ENCODE measurements around the gene FOXP1. TPM values are rescaled to one million over a fixed set of nuclear protein-coding genes. Genes with fewer than 3 reads are reported as not detected.

FOXP1 gene
- total RNA-seq, 2 experiments from 2014 or later: 108 to 153 TPM

GRCh38 chr3:71061037-71061436 is 522.5 kb downstream of the FOXP1 start:
- no peak overlapping the region for H3K4me3 Mint-ChIP-seq
- DNase-seq: no peak
- H3K27me3 Mint-ChIP-seq: no peaks in the 10 kb centered on the region
- CTCF ChIA-PET: interaction anchor here (0.7 to 2.3 kb wide), 10 partner anchors 8 to 365 kb away, joined by 3 to 9 read pairs (median 4); no protein-coding TSS in a partner anchor
- H3K27ac Mint-ChIP-seq: no peak overlapping the region
- intact Hi-C loops (cut with DNase I, micrococcal nuclease): loop anchor here (5.0 to 10.0 kb wide), 7 partner anchors 204 to 1976 kb away; partner anchors contain the start of genes ARL6IP5 (in 1 of the 2) and UBA3 (in 1 of the 2)
- H3K4me1 Mint-ChIP-seq: peaks cover 65% of the 10 kb centered on the region
- no peaks in the 10 kb centered on the region for H3K9me3 Mint-ChIP-seq (ENCODE audit: low read depth)
- POLR2A ChIA-PET: interaction anchor here (1.0 kb wide), 1 partner anchor 10 kb away, joined by 3 read pairs; no protein-coding TSS in a partner anchor
- peaks cover 19% of the 10 kb centered on the region for H3K36me3 Mint-ChIP-seq (ENCODE audit: low read depth)
- ATAC-seq: no peak

- POLR2A ChIA-PET: interaction anchor here (1.0 kb wide), 1 partner anchor 9 kb away, joined by 3 read pairs; no protein-coding TSS in a partner anchor
- intact Hi-C loops (cut with DNase I, micrococcal nuclease): loop anchor here (5.0 to 10.0 kb wide), 7 partner anchors 203 to 1976 kb away; partner anchors contain the start of genes ARL6IP5 (in 1 of the 2) and UBA3 (in 1 of the 2)
- no peak overlapping the region for H3K27ac Mint-ChIP-seq
- peaks cover 67% of the 10 kb centered on the region for H3K4me1 Mint-ChIP-seq
- H3K27me3 Mint-ChIP-seq: no peaks in the 10 kb centered on the region
- no peaks in the 10 kb centered on the region for H3K9me3 Mint-ChIP-seq (ENCODE audit: low read depth)
- ATAC-seq: no peak
- CTCF ChIA-PET: interaction anchor here (0.7 to 2.3 kb wide), 7 partner anchors 9 to 510 kb away, joined by 3 to 9 read pairs (median 4); no protein-coding TSS in a partner anchor
- no peak for DNase-seq
- H3K36me3 Mint-ChIP-seq (ENCODE audit: low read depth): peaks cover 24% of the 10 kb centered on the region
- H3K4me3 Mint-ChIP-seq: no peak overlapping the region
Observed at GRCh38 chr3:71060536-71060935, 523.0 kb downstream of the FOXP1 start.

- Mint-ChIP-seq H3K9me3 (ENCODE audit: low read depth) (no peaks in the 10 kb centered on the region), H3K27ac (peak overlapping the region; percentile 97), H3K27me3 (no peaks in the 10 kb centered on the region), H3K4me3 (peak overlapping the region; percentile 66), H3K36me3 (ENCODE audit: low read depth) (peaks cover 53% of the 10 kb centered on the region), H3K4me1 (peaks cover 97% of the 10 kb centered on the region)
- peak; percentile 80 for ATAC-seq
- intact Hi-C loops (cut with DNase I, micrococcal nuclease): loop anchor here (1.0 to 2.0 kb wide), 2 partner anchors 9 to 169 kb away; no protein-coding TSS in a partner anchor
- peak; percentile 42 for DNase-seq
- CTCF ChIA-PET: interaction anchor here (0.7 to 1.3 kb wide), 5 partner anchors 9 to 41 kb away, joined by 3 to 5 read pairs (median 4); no protein-coding TSS in a partner anchor
- POLR2A ChIA-PET: interaction anchor here (0.6 to 1.5 kb wide), 12 partner anchors 10 to 1790 kb away, joined by 3 to 9 read pairs (median 4); partner anchors contain the start of gene SHQ1
Observed at GRCh38 chr3:71057526-71057894, 526.0 kb downstream of the FOXP1 start.

GRCh38 chr3:71056327-71056726 is 527.2 kb downstream of the FOXP1 start:
- CTCF ChIA-PET: interaction anchor here (0.7 to 0.9 kb wide), 3 partner anchors 16 to 534 kb away, joined by 3 read pairs; no protein-coding TSS in a partner anchor
- peak overlapping the region; percentile 66 for H3K4me3 Mint-ChIP-seq
- no peaks in the 10 kb centered on the region for H3K9me3 Mint-ChIP-seq (ENCODE audit: low read depth)
- POLR2A ChIA-PET: interaction anchor here (0.6 to 1.5 kb wide), 2 partner anchors 12 to 71 kb away, joined by 3 to 7 read pairs; no protein-coding TSS in a partner anchor
- H3K27ac Mint-ChIP-seq: peak overlapping the region; percentile 97
- H3K36me3 Mint-ChIP-seq (ENCODE audit: low read depth): peaks cover 56% of the 10 kb centered on the region
- peaks cover 99% of the 10 kb centered on the region for H3K4me1 Mint-ChIP-seq
- no peaks in the 10 kb centered on the region for H3K27me3 Mint-ChIP-seq
- ATAC-seq: no peak
- intact Hi-C loops (cut with DNase I, micrococcal nuclease): loop anchor here in 1 of 2 experiments (2.0 kb wide), 1 partner anchor 170 kb away; no protein-coding TSS in a partner anchor
- no peak for DNase-seq

GRCh38 chr3:71055257-71056001 is 528.1 kb downstream of the FOXP1 start:
- Mint-ChIP-seq H3K27me3 (no peaks in the 10 kb centered on the region), H3K4me3 (peak overlapping the region; percentile 40), H3K4me1 (peaks cover 99% of the 10 kb centered on the region), H3K27ac (peak overlapping the region; percentile 97), H3K9me3 (ENCODE audit: low read depth) (no peaks in the 10 kb centered on the region), H3K36me3 (ENCODE audit: low read depth) (peaks cover 56% of the 10 kb centered on the region)
- ChIA-PET POLR2A (interaction anchor here (0.5 to 0.6 kb wide), 2 partner anchors 28 to 87 kb away, joined by 3 read pairs; no protein-coding TSS in a partner anchor), CTCF (interaction anchor here (0.5 to 1.5 kb wide), 6 partner anchors 8 to 1106 kb away, joined by 3 to 7 read pairs (median 3); no protein-coding TSS in a partner anchor)
- intact Hi-C loops (cut with DNase I, micrococcal nuclease): loop anchor here in 1 of 2 experiments (2.0 kb wide), 1 partner anchor 171 kb away; no protein-coding TSS in a partner anchor
- ATAC-seq (no peak), DNase-seq (no peak)

GRCh38 chr3:71054312-71054711 is 529.2 kb downstream of the FOXP1 start:
- H3K27ac Mint-ChIP-seq: peak overlapping the region; percentile 72
- POLR2A ChIA-PET: no interaction called here
- H3K36me3 Mint-ChIP-seq (ENCODE audit: low read depth): peaks cover 64% of the 10 kb centered on the region

GRCh38 chr3:71053495-71053894 is 530.0 kb downstream of the FOXP1 start:
- no peak for DNase-seq
- no peaks in the 10 kb centered on the region for H3K27me3 Mint-ChIP-seq
- peaks cover 72% of the 10 kb centered on the region for H3K36me3 Mint-ChIP-seq (ENCODE audit: low read depth)
- peak overlapping the region; percentile 63 for H3K27ac Mint-ChIP-seq
- intact Hi-C loops (cut with DNase I, micrococcal nuclease): no loop called here
- POLR2A ChIA-PET: interaction anchor here (0.6 kb wide), 1 partner anchor 401 kb away, joined by 4 read pairs; no protein-coding TSS in a partner anchor
- H3K4me1 Mint-ChIP-seq: peaks cover 100% of the 10 kb centered on the region
- ATAC-seq: no peak
- H3K9me3 Mint-ChIP-seq (ENCODE audit: low read depth): no peaks in the 10 kb centered on the region
- H3K4me3 Mint-ChIP-seq: no peak overlapping the region
- CTCF ChIA-PET: interaction anchor here (0.6 to 1.4 kb wide), 2 partner anchors 9 to 50 kb away, joined by 3 to 4 read pairs; no protein-coding TSS in a partner anchor

More at GRCh38 chr3:71054312-71054711, 529.2 kb downstream of the FOXP1 start:
- ATAC-seq: no peak
- intact Hi-C loops (cut with DNase I, micrococcal nuclease): no loop called here
- Mint-ChIP-seq H3K9me3 (ENCODE audit: low read depth) (no peaks in the 10 kb centered on the region), H3K27me3 (no peaks in the 10 kb centered on the region), H3K4me3 (no peak overlapping the region), H3K4me1 (peaks cover 99% of the 10 kb centered on the region)
- DNase-seq: no peak
- CTCF ChIA-PET: interaction anchor here (0.6 to 1.5 kb wide), 3 partner anchors 9 to 533 kb away, joined by 3 to 7 read pairs (median 4); no protein-coding TSS in a partner anchor

- Mint-ChIP-seq H3K27ac (peak overlapping the region; percentile 56), H3K9me3 (ENCODE audit: low read depth) (no peaks in the 10 kb centered on the region), H3K36me3 (ENCODE audit: low read depth) (peaks cover 79% of the 10 kb centered on the region), H3K4me1 (peaks cover 100% of the 10 kb centered on the region), H3K27me3 (no peaks in the 10 kb centered on the region), H3K4me3 (no peak overlapping the region)
- CTCF ChIA-PET: interaction anchor here (0.6 to 1.4 kb wide), 4 partner anchors 10 to 549 kb away, joined by 3 to 4 read pairs (median 3); no protein-coding TSS in a partner anchor
- POLR2A ChIA-PET: interaction anchor here (1.0 kb wide), 2 partner anchors 11 to 31 kb away, joined by 3 read pairs; no protein-coding TSS in a partner anchor
- no peak for DNase-seq
- intact Hi-C loops (cut with DNase I, micrococcal nuclease): no loop called here
- ATAC-seq: no peak
Observed at GRCh38 chr3:71052716-71053115, 530.8 kb downstream of the FOXP1 start.

- no peak for ATAC-seq
- Mint-ChIP-seq H3K27ac (peak overlapping the region; percentile 33), H3K36me3 (ENCODE audit: low read depth) (peaks cover 85% of the 10 kb centered on the region), H3K9me3 (ENCODE audit: low read depth) (no peaks in the 10 kb centered on the region), H3K4me3 (no peak overlapping the region), H3K4me1 (peaks cover 100% of the 10 kb centered on the region), H3K27me3 (no peaks in the 10 kb centered on the region)
- POLR2A ChIA-PET: interaction anchor here (1.0 to 1.1 kb wide), 3 partner anchors 8 to 32 kb away, joined by 3 read pairs; no protein-coding TSS in a partner anchor
- no peak for DNase-seq
- CTCF ChIA-PET: interaction anchor here (0.6 to 1.4 kb wide), 4 partner anchors 11 to 549 kb away, joined by 3 to 4 read pairs (median 3); no protein-coding TSS in a partner anchor
- intact Hi-C loops (cut with DNase I, micrococcal nuclease): loop anchor here in 1 of 2 experiments (2.0 kb wide), 1 partner anchor 41 kb away; no protein-coding TSS in a partner anchor
Observed at GRCh38 chr3:71051893-71052687, 531.4 kb downstream of the FOXP1 start.

- Mint-ChIP-seq H3K27me3 (no peaks in the 10 kb centered on the region), H3K27ac (peak overlapping the region; percentile 92), H3K4me1 (peaks cover 100% of the 10 kb centered on the region), H3K9me3 (ENCODE audit: low read depth) (no peaks in the 10 kb centered on the region), H3K36me3 (ENCODE audit: low read depth) (peaks cover 94% of the 10 kb centered on the region), H3K4me3 (peak overlapping the region; percentile 36)
- POLR2A ChIA-PET: interaction anchor here (0.6 to 1.6 kb wide), 5 partner anchors 9 to 78 kb away, joined by 3 to 5 read pairs (median 4); no protein-coding TSS in a partner anchor
- CTCF ChIA-PET: interaction anchor here (0.6 to 2.2 kb wide), 2 partner anchors 9 to 327 kb away, joined by 3 to 9 read pairs; no protein-coding TSS in a partner anchor
- intact Hi-C loops (cut with DNase I, micrococcal nuclease): loop anchor here in 1 of 2 experiments (2.0 kb wide), 1 partner anchor 40 kb away; no protein-coding TSS in a partner anchor
- no peak for DNase-seq
- ATAC-seq: no peak
Observed at GRCh38 chr3:71051259-71051595, 532.3 kb downstream of the FOXP1 start.

Data from activated CD4-positive, alpha-beta T cell treated with anti-CD3 and anti-CD28 coated beads for 36 hours (primary cell).